Measurements from ENCODE around the gene ZNF654. TPM values are rescaled to one million over a fixed set of nuclear protein-coding genes. Genes with fewer than 3 reads are reported as not detected.

The ZNF654 gene
- total and polyA plus RNA-seq, 2 experiments from 2014 or later, result 6.2 to 7.5 TPM

GRCh38 chr3:88137836-88138235 is 78.8 kb downstream of the ZNF654 start:
- H3K36me3 ChIP-seq (ENCODE audit: insufficient read depth), result no peaks in the 10 kb centered on the region
- 0 out of 2 replicates have a peak, but pooled peaks cover 7% of the 10 kb centered on the region for H3K79me2 ChIP-seq (replicated peaks; ENCODE audit: insufficient read depth)
- no peaks in the 10 kb centered on the region; the same call in 1 of the 2 replicates for H4K20me1 ChIP-seq (replicated peaks; ENCODE audit: insufficient read depth)
- Mint-ChIP-seq H3K4me1 (peaks cover 8% of the 10 kb centered on the region), H3K9me3 (no peaks in the 10 kb centered on the region), H3K4me3 (no peak overlapping the region), H3K27me3 (ENCODE audit: insufficient read depth, low read depth, poor library complexity) (no peaks in the 10 kb centered on the region), H3K27ac (no peak overlapping the region), H3K36me3 (ENCODE audit: low read depth) (peaks cover 29% of the 10 kb centered on the region)
- TF ChIP-seq STAT1 (IDR thresholded peaks at IDR 0.05; ENCODE audit: unreplicated experiment) (no peak), POLR2AphosphoS5 (IDR thresholded peaks at IDR 0.05; ENCODE audit: low read depth) (no peak), ZNF114 (CRISPR knock-in tag; IDR thresholded peaks at IDR 0.05) (no peak), CREB1 (CRISPR knock-in tag; IDR thresholded peaks at IDR 0.05; ENCODE audit: low read depth) (no peak), NANOG (IDR thresholded peaks at IDR 0.05; ENCODE audit: borderline replicate concordance) (no peak), REST (IDR thresholded peaks at IDR 0.05; ENCODE audit: unreplicated experiment) (no peak), JUNB (IDR thresholded peaks at IDR 0.05; ENCODE audit: unreplicated experiment) (no peak), ZNF462 (CRISPR knock-in tag; IDR thresholded peaks at IDR 0.05) (no peak), ETS1 (IDR thresholded peaks at IDR 0.05) (no peak), EZH2phosphoT487 (IDR thresholded peaks at IDR 0.05; ENCODE audit: unreplicated experiment) (no peak), CTCF (conservative IDR thresholded peaks at IDR 0.05; ENCODE audit: low read depth in 2 of 2) (no peak), ZNF331 (CRISPR knock-in tag; IDR thresholded peaks at IDR 0.05; ENCODE audit: low read depth) (no peak)
- H3F3A ChIP-seq (replicated peaks; ENCODE audit: low read depth), result no peaks in the 10 kb centered on the region
- no peaks in the 10 kb centered on the region for H3K27me3 ChIP-seq (ENCODE audit: insufficient read depth)
- no peak overlapping the region for H3K4me2 ChIP-seq
- no peak overlapping the region for H2AFZ ChIP-seq
- ATAC-seq (no peak), DNase-seq (ENCODE audit: low spot score) (no peak)
- no peaks in the 10 kb centered on the region for H3K9me2 ChIP-seq (ENCODE audit: insufficient read depth)
- no peak overlapping the region for H3K27ac ChIP-seq (ENCODE audit: low read depth)
- H3K4me1 ChIP-seq (ENCODE audit: insufficient read depth), result peaks cover 12% of the 10 kb centered on the region; the same call in 1 of the 2 replicates
- no peak overlapping the region for H3K4me3 ChIP-seq
